Measurements from ENCODE around the gene ADAMTSL3. TPM values are rescaled to one million over a fixed set of nuclear protein-coding genes. Genes with fewer than 3 reads are reported as not detected.

Gene ADAMTSL3
- polyA plus RNA-seq, 1 of the 3 experiments (the other 2 are of a cell fraction), result 0.02 TPM

DNA sequence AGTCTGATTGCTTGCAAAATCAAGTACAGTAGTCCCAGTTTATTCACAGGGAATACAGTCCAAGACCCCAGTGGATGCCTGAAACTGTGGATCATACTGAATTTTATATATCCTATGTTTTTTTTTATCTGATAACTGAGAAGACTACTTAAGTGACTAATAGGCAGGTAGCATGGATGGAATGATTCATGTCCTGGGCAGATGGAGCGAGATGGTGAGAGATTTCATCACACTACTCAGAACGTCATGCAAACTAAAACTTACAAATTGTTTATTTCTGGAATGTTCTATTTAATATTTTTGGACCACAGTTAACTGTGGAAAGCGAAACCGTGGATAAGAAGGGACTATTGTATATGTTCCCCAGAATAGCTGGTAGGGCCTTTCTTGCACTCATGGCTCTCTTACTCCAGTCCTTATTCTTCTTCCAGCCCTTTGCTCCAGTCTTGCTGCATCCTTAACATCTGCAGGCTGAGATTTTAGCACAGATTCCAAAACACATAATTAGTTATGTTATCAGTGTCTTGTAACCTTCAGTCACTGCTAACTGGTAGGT, 290.0 kb downstream of the ADAMTSL3 start:
- Histone ChIP-seq H3F3A (replicated peaks; ENCODE audit: insufficient read depth) (no peaks in the 10 kb centered on the region), H3K4me2 (no peak overlapping the region), H3K27ac (ENCODE audit: low read depth in 2 of 2, low read length in 1 of 2) (no peak overlapping the region), H3K4me1 (ENCODE audit: control insufficient read depth in 1 of 2, insufficient read depth in 2 of 2, low read depth in 1 of 2, low read length in 1 of 2) (no peaks in the 10 kb centered on the region), H3K27me3 (ENCODE audit: insufficient read depth) (no peaks in the 10 kb centered on the region; the same call in 1 of the 2 replicates), H3K9ac (no peak overlapping the region), H3K9me2 (no peaks in the 10 kb centered on the region), H3K9me3 (no peaks in the 10 kb centered on the region), H4K20me1 (ENCODE audit: insufficient read depth) (no peaks in the 10 kb centered on the region), H2AFZ (ENCODE audit: low read depth) (no peak overlapping the region), H3K36me3 (replicated peaks in 1 of 2; ENCODE audit: control insufficient read depth in 1 of 2, insufficient read depth in 2 of 2, low read length in 1 of 2) (no peaks in the 10 kb centered on the region), H3K4me3 (ENCODE audit: low read depth in 2 of 2, low read length in 1 of 2) (no peak overlapping the region), H3K79me2 (ENCODE audit: insufficient read depth) (no peaks in the 10 kb centered on the region)
- CTCF ChIA-PET, result no interaction called here
- TF ChIP-seq EP300 (IDR thresholded peaks at IDR 0.05; ENCODE audit: borderline replicate concordance in 1 of 2, low read depth in 1 of 2, low read length in 1 of 2), result no peak
- TF ChIP-seq ELF1 (IDR thresholded peaks at IDR 0.05), result no peak
- TF ChIP-seq POLR2AphosphoS5 (IDR thresholded peaks at IDR 0.05; ENCODE audit: low read depth, low read length), result no peak
- TF ChIP-seq SIN3A (IDR thresholded peaks at IDR 0.05; ENCODE audit: borderline replicate concordance, low read depth, low read length), result no peak
- no peak for TF ChIP-seq CHD2 (IDR thresholded peaks at IDR 0.05; ENCODE audit: low read length, partially characterized antibody)
- no peak for TF ChIP-seq YY1 (IDR thresholded peaks at IDR 0.05; ENCODE audit: low read depth)
- TF ChIP-seq TCF12 (IDR thresholded peaks at IDR 0.05), result no peak
- no peak for TF ChIP-seq EZH2phosphoT487 (IDR thresholded peaks at IDR 0.05; ENCODE audit: borderline replicate concordance, low read depth)
- 3% methylated on average over 4 of the region's 4 CpGs for WGBS (ENCODE audit: low lambda C conversion rate)
- DNase-seq, result no peak
- POLR2A ChIA-PET, result no interaction called here

DNA sequence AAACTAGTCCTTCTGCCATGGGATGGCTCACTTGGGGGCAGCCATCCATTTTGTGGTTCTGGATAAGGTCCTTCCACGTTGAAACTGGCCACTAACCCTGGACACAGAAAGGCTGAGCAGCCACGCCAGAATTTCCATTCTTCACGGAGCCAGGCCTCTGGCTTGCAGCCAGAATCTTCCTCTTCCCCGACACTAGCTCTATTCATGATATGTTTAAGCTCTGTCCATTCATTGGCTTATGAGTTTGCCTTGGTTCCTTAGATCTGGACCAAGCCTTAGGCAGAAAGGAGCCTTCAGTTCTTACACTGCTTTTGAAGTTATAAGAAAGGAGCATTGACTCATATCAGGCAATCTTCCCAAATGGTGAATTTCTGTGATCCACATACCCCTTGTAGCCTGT, 293.2 kb downstream of the ADAMTSL3 start:
- no peaks in the 10 kb centered on the region for H3F3A ChIP-seq (replicated peaks; ENCODE audit: insufficient read depth)
- DNase-seq, result no peak
- no peaks in the 10 kb centered on the region for H3K9me3 ChIP-seq
- POLR2A ChIA-PET, result no interaction called here
- 0% methylated on average over 4 of the region's 4 CpGs for WGBS (ENCODE audit: low lambda C conversion rate)
- H3K4me2 ChIP-seq, result no peak overlapping the region
- no peak overlapping the region for H3K27ac ChIP-seq (ENCODE audit: low read depth in 2 of 2, low read length in 1 of 2)
- CTCF ChIA-PET, result interaction anchor here (1.3 kb wide), 1 partner anchor 11 kb away, joined by 3 read pairs; no protein-coding TSS in a partner anchor
- no peaks in the 10 kb centered on the region for H3K36me3 ChIP-seq (replicated peaks in 1 of 2; ENCODE audit: control insufficient read depth in 1 of 2, insufficient read depth in 2 of 2, low read length in 1 of 2)
- H3K9ac ChIP-seq, result no peak overlapping the region
- no peaks in the 10 kb centered on the region for H4K20me1 ChIP-seq (ENCODE audit: insufficient read depth)
- no peaks in the 10 kb centered on the region for H3K9me2 ChIP-seq
- no peak overlapping the region for H2AFZ ChIP-seq (ENCODE audit: low read depth)
- no peaks in the 10 kb centered on the region for H3K27me3 ChIP-seq (ENCODE audit: insufficient read depth)
- no peaks in the 10 kb centered on the region for H3K4me1 ChIP-seq (ENCODE audit: control insufficient read depth in 1 of 2, insufficient read depth in 2 of 2, low read depth in 1 of 2, low read length in 1 of 2)
- TF ChIP-seq RFX5 (IDR thresholded peaks at IDR 0.05; ENCODE audit: low read length) (no peak), SMC3 (IDR thresholded peaks at IDR 0.05; ENCODE audit: low read depth, low read length) (no peak), FOSL2 (IDR thresholded peaks at IDR 0.05; ENCODE audit: borderline replicate concordance, low read depth) (no peak), RXRA (IDR thresholded peaks at IDR 0.05; ENCODE audit: borderline replicate concordance, low read depth) (no peak), SIN3A (IDR thresholded peaks at IDR 0.05; ENCODE audit: borderline replicate concordance, low read depth, low read length) (no peak), FOXJ3 (CRISPR knock-in tag; IDR thresholded peaks at IDR 0.05) (no peak), POLR2AphosphoS5 (IDR thresholded peaks at IDR 0.05; ENCODE audit: low read depth, low read length) (no peak), GATA2 (CRISPR knock-in tag; IDR thresholded peaks at IDR 0.05) (no peak), MEF2A (IDR thresholded peaks at IDR 0.05; ENCODE audit: borderline replicate concordance, low read depth) (no peak)
- TF ChIP-seq, protein P1, sequence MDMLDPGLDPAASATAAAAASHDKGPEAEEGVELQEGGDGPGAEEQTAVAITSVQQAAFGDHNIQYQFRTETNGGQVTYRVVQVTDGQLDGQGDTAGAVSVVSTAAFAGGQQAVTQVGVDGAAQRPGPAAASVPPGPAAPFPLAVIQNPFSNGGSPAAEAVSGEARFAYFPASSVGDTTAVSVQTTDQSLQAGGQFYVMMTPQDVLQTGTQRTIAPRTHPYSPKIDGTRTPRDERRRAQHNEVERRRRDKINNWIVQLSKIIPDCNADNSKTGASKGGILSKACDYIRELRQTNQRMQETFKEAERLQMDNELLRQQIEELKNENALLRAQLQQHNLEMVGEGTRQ (IDR thresholded peaks at IDR 0.05; ENCODE audit: borderline replicate concordance, low read depth, low read length), result no peak
- TF ChIP-seq, protein P2, sequence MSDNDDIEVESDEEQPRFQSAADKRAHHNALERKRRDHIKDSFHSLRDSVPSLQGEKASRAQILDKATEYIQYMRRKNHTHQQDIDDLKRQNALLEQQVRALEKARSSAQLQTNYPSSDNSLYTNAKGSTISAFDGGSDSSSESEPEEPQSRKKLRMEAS (IDR thresholded peaks at IDR 0.05; ENCODE audit: low read depth), result no peak
- TF ChIP-seq, protein P3, sequence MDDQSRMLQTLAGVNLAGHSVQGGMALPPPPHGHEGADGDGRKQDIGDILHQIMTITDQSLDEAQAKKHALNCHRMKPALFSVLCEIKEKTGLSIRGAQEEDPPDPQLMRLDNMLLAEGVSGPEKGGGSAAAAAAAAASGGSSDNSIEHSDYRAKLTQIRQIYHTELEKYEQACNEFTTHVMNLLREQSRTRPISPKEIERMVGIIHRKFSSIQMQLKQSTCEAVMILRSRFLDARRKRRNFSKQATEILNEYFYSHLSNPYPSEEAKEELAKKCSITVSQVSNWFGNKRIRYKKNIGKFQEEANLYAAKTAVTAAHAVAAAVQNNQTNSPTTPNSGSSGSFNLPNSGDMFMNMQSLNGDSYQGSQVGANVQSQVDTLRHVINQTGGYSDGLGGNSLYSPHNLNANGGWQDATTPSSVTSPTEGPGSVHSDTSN (IDR thresholded peaks at IDR 0.05), result no peak
- H3K79me2 ChIP-seq (ENCODE audit: insufficient read depth), result no peaks in the 10 kb centered on the region
- H3K4me3 ChIP-seq (ENCODE audit: low read depth in 2 of 2, low read length in 1 of 2), result no peak overlapping the region

Data from SK-N-SH (cell line).